ENCODE data around the gene SGSM2.

SGSM2 gene

DNA sequence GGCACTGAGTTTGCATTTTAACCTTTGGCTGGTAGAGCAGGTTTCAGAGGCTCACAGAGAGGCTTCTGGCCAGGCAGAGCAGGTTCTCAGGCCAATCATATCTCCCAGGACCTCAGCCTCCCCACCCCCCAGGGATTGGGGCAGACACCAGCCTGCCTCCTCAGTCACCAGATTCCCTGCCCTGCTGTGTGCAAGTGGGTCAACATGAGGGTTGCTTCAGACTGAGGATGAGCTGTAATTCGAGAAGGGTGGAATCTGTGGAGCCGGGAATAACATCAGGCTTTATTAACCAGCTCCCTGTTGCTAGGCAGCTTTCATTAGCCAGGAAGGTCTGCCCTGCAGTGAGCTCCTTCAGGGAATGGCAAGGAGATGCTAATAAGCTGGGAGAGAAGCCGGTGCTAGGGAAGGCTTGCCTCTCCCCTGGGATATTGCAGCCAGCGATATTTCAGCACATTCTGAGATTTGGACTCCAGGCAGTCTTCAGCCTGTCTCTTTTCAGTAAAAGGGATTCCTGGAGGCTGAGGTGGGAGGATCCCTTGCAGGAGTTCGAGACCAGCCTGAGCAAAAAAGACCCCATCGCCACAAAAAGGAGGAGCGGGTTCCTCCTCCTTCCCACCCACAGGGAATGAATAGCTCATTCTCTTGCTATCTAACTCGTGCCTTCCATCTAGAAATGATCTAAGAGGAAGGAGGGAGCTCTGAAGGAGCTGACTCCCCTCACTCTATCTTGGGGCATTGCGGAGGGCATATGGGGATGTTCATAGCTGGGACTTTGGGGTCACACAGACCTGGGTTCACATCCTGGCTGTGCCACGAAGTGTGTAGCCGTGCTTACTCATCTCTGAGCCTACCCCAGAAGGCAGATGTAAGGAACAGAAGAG is 10.7 kb downstream of the SGSM2 start:
- no peak for DNase-seq
- TF ChIP-seq POLR2A (IDR thresholded peaks at IDR 0.05; ENCODE audit: low read length), result no peak
- TF ChIP-seq GATA1 (IDR thresholded peaks at IDR 0.05; ENCODE audit: low read depth, low read length), result no peak

DNA sequence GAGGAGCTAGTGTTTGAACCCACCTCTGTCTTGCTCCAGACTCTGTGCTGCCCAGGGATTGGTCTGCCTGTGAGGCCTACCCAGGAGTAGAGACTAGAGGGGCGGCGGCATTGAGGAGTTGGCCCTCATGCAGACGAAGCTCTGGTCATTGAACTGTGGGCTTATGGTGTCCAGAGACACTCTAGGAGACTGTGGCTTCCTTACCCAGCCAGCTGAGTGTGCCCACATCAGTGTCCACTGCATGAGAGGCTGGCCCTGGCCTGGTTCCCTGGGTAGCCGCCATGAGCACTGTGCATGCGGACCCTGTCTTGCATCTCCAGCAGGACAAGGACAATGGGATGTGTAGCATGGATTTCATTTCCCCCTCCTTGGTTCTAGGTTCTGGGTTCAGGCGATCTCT is 14.0 kb downstream of the SGSM2 start:
- no peak for DNase-seq
- no peak for TF ChIP-seq POLR2A (IDR thresholded peaks at IDR 0.05; ENCODE audit: low read length)
- no peak for TF ChIP-seq GATA1 (IDR thresholded peaks at IDR 0.05; ENCODE audit: low read depth, low read length)

DNA sequence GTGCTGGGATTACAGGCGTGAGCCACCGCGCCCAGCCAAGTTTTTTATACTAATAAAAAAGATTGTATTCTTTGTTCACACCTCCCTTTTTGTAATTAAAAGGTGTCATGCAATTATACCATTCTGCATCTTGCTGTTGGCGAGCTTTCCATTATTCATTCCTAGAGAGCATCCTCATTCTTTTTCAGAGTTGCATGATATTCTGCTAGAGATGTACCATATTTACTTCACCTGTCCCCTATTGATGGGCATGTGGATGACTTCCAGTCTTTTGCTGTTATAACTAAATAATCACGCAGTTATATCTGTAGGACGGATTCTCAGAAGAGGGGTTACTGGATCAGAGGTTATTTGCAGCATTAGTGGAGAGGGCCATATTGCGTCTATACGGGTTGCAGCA is 17.0 kb downstream of the SGSM2 start:
- DNase-seq, result no peak
- TF ChIP-seq POLR2A (IDR thresholded peaks at IDR 0.05; ENCODE audit: low read length), result no peak
- TF ChIP-seq GATA1 (IDR thresholded peaks at IDR 0.05; ENCODE audit: low read depth, low read length), result no peak

DNA sequence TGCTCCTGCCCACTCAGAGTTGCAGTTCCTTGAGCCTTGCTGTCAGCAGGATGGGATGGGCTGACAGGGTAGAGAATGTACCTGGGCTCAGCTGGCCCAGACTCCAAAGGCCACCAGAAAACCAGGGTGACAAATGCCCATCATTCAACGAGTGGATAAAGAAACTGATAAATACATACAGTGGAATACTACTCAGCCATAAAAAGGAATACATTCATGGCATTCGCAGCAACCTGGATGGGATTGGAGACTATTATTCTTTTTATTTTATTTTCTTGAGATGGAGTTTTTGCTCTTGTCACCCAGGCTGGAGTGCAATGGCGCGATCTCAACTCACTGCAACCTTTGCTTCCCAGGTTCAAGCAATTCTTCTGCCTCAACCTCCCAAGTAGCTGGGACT is 19.9 kb downstream of the SGSM2 start:
- TF ChIP-seq GATA1 (IDR thresholded peaks at IDR 0.05; ENCODE audit: low read depth, low read length) (no peak), POLR2A (IDR thresholded peaks at IDR 0.05; ENCODE audit: low read length) (no peak)
- no peak for DNase-seq

DNA sequence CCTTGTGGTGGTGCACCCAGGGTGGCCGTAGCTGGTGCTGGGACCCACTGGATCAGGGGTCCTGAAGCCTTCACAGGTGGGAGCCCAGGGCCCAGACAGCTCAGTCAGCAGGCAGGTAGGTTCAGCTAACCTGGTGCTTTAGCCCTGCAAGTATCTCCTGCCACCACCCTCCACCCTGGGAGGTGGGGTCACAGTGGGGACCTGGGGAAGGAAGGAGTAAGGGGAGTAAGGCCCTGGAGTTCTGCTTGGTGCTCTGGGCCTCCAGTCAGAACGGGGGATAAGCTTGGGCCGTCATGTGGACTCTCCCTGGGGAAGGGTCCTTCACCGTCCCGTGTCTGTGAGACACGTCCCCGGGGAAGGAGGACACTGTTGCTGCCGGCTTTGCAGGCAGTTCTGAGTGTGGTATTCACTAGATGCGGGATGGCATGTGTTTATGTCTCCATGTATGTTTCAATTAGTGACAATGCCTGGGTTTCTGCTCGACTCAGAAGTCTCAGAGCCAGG is 20.7 kb downstream of the SGSM2 start:
- DNase-seq, result no peak
- no peak for TF ChIP-seq POLR2A (IDR thresholded peaks at IDR 0.05; ENCODE audit: low read length)
- no peak for TF ChIP-seq GATA1 (IDR thresholded peaks at IDR 0.05; ENCODE audit: low read depth, low read length)

DNA sequence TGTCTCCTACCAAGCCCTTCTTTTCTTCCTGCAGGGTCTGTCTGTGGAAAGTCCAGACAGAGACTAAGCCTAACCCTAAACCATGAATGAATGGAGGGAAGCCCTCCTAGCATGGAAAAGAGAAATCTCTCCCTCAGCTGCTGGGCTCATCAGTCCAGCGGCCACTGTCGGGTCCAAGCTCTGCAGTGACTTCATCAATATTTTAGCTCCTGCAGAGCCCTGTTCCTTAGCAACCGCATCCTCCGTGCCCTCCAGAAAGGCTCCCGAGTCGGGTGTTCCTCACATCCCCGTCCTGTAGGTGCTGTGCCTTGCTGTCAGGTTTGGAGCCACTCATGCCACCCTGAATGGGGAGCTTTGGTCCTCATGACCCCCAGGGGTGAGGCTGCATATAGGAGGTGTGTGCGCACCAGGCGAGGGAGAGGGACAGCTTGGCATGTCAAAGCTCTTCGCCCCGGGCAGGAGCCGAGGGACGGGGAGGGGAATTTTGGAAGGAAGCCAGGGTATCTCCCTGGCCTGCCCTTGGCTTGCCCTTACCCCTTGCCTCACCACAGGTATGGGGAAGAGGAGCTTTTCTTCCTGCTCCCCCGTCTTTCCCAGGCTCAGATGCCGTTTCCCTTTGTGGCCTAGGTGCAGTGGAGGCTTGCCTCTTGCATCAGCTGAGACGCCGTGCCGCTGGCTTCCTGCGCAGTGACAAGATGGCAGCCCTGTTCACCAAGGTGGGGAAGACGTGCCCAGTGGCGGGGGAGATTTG is 23.9 kb downstream of the SGSM2 start:
- no peak for DNase-seq
- TF ChIP-seq POLR2A (IDR thresholded peaks at IDR 0.05; ENCODE audit: low read length), result no peak
- TF ChIP-seq GATA1 (IDR thresholded peaks at IDR 0.05; ENCODE audit: low read depth, low read length), result no peak

DNA sequence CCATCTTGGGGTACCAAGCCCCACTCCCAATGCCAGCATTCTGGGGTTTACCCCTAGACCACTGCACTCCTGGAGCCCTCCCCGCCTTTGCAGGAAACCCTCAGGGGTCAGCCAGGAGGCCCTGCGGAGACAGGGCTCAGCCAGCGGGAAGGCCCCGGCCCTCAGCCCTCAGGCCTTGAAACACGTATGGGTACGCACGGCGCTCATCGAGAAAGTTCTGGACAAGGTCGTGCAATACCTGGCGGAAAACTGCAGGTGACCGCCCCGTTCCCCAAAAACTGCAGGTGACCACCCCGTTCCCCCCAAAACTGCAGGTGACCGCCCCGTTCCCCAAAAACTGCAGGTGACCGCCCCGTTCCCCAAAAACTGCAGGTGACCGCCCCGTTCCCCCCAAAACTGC is 24.7 kb downstream of the SGSM2 start:
- no peak for DNase-seq
- TF ChIP-seq GATA1 (IDR thresholded peaks at IDR 0.05; ENCODE audit: low read depth, low read length) (no peak), POLR2A (IDR thresholded peaks at IDR 0.05; ENCODE audit: low read length) (no peak)

DNA sequence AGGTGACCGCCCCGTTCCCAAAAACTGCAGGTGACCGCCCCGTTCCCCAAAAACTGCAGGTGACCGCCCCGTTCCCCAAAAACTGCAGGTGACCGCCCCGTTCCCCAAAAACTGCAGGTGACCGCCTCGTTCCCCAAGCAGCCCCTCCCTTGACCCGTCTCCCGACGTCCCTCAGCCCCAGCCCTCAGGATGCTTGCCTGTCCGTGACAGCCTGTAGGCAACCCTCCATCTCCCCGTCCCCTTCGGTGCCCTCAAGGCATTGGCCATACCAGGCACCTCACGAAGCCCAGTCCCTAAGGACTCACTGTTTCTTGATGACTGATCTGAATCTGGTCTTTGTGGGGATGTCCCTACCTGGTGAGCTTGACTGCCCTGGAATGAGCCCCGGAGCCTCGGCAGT is 25.1 kb downstream of the SGSM2 start:
- TF ChIP-seq GATA1 (IDR thresholded peaks at IDR 0.05; ENCODE audit: low read depth, low read length), result no peak
- TF ChIP-seq POLR2A (IDR thresholded peaks at IDR 0.05; ENCODE audit: low read length), result no peak
- DNase-seq, result no peak

DNA sequence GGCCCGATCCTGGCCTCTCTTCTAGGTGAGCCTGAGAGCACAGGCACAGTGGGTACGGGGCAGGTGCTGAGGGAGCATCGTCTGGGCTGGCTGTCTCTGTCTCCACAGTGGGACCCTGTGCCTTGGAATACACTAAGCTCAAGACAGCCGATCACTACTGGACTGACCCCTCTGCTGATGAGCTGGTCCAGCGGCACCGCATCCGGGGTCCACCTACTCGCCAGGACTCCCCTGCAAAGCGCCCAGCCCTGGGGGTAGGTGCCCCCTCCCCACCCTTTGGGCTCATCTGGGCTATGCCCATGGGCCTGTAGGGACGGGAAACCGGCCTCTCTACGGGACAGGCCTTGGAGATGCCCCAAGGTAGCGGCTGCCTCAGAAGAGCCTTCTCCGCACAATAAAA is 25.6 kb downstream of the SGSM2 start:
- TF ChIP-seq POLR2A (IDR thresholded peaks at IDR 0.05; ENCODE audit: low read length) (no peak), GATA1 (IDR thresholded peaks at IDR 0.05; ENCODE audit: low read depth, low read length) (no peak)
- DNase-seq, result no peak

DNA sequence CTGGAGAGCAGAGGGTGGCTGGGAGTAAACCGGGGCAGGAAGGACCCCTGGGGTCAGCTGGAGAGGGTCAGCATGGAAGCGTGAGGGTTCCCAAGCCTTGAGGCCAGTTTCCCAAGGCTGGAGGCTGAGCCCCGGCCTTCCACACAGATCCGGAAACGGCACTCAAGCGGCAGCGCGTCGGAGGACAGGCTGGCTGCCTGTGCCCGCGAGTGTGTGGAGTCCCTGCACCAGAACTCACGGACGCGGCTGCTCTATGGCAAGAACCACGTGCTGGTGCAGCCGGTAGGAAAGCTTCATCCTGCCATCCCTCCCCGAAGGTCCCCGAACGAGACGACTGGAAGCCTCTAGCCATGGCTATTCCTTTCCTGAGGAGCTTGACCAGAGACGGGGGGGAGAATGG is 26.0 kb downstream of the SGSM2 start:
- no peak for DNase-seq
- TF ChIP-seq POLR2A (IDR thresholded peaks at IDR 0.05; ENCODE audit: low read length) (no peak), GATA1 (IDR thresholded peaks at IDR 0.05; ENCODE audit: low read depth, low read length) (no peak)

DNA sequence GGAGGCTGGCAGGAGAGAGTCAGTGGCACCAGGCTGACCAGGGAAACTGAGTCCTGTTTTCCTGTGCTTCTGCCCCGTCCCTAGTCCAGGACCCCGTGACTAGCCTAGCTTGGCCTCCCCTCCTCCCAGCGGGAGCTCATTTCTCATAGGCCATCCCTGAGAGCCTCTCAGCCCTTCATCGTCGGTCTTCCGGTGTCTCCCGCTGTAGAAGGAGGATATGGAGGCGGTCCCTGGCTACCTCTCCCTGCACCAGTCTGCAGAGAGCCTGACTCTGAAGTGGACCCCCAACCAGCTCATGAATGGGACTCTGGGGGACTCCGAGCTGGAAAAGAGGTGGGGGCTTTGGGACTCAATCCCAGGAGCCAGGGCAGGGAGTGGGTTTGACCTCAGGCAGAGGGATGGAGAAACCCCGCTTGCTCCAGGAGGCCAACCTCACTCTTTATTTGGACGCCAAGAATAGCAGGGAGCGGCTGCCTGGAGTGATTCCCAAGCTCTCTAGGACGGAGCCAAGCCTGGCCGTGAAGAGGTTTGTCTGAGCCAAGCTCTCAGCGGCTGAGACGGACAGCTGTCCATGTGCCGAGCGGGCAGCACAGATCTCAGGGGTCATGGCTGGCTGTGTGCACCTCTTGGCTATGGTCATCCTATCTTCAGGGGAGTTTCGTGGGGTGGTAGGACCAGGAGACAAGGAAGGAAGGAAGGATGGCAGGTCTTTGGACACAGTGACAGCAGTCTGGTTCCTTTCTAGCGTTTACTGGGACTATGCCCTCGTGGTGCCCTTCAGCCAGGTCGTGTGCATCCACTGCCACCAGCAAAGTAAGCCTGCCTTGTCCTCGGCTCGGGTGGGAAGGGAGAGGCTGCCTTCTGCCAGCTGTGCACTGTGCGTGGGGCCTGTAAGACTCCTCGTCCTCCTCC is 26.8 kb downstream of the SGSM2 start:
- TF ChIP-seq GATA1 (IDR thresholded peaks at IDR 0.05; ENCODE audit: low read depth, low read length) (no peak), POLR2A (IDR thresholded peaks at IDR 0.05; ENCODE audit: low read length) (no peak)
- no peak for DNase-seq

DNA sequence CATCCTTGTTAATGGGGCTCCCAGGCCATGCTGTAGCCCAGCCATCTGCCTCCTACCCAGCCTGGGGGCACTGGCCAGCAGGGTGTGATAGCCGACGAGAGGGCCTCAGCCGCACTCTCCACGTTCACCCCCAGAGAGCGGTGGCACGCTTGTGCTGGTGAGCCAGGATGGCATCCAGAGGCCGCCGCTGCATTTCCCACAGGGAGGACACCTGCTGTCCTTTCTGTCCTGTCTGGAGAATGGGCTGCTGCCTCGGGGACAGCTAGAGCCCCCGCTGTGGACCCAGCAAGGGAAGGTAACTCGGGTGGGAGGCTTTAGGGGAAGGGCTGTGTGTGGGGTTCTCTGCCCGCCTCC is 27.4 kb downstream of the SGSM2 start:
- DNase-seq, result no peak
- TF ChIP-seq GATA1 (IDR thresholded peaks at IDR 0.05; ENCODE audit: low read depth, low read length) (no peak), POLR2A (IDR thresholded peaks at IDR 0.05; ENCODE audit: low read length) (no peak)

DNA sequence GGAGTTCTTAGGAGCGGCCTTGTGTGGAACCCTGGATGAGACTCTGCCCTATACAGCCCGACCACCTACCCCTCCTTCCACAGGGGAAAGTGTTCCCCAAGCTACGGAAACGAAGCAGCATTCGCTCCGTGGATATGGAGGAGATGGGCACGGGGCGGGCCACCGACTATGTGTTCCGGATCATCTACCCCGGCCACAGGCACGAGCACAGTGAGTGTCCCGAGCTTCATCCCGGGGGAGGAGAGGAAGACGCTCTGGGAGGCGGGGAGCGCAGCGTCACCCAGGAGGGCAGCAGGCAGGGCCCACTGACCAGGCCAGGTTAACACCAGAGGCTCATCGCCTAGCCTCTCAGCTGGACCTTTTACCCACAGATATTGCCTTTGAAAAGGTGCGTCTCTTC is 27.8 kb downstream of the SGSM2 start:
- no peak for DNase-seq
- no peak for TF ChIP-seq POLR2A (IDR thresholded peaks at IDR 0.05; ENCODE audit: low read length)

All from erythroblast (primary cell).